ENCODE measurements around the gene RPS19. TPM values are rescaled to one million over a fixed set of nuclear protein-coding genes. Genes with fewer than 3 reads are reported as not detected.

The RPS19 gene
- total RNA-seq, 1 experiment from 2014 or later: 1,830 TPM

GRCh38 chr19:41811036-41811435, 49.0 kb upstream of the RPS19 start:
- no peaks in the 10 kb centered on the region for H3K36me3 ChIP-seq (ENCODE audit: low read depth, low read length)
- no peak overlapping the region for H3K27ac ChIP-seq (ENCODE audit: low read length)
- intact Hi-C loops (cut with micrococcal nuclease): no loop called here
- no TSS peak for BruUV-seq (replicated peaks)
- H2AFZ ChIP-seq (ENCODE audit: low read length): no peak overlapping the region
- H3K9ac ChIP-seq (ENCODE audit: low read length): no peak overlapping the region
- no peaks in the 10 kb centered on the region for H3K9me3 ChIP-seq (ENCODE audit: low read length)
- no peak for DNase-seq
- no peak for ATAC-seq
- H3K4me1 ChIP-seq (ENCODE audit: insufficient read depth, low read length): no peaks in the 10 kb centered on the region
- TF ChIP-seq CTCF (conservative IDR thresholded peaks at IDR 0.05; ENCODE audit: low read depth, low read length) (no peak), EZH2 (IDR thresholded peaks at IDR 0.05; ENCODE audit: low read length, unreplicated experiment) (no peak), EZH2phosphoT487 (IDR thresholded peaks at IDR 0.05; ENCODE audit: borderline replicate concordance, low read length) (no peak)
- no peaks in the 10 kb centered on the region for H4K20me1 ChIP-seq (ENCODE audit: low read length)
- ChIA-PET CTCF (no interaction called here), POLR2A (ENCODE audit: unreplicated experiment) (no interaction called here)
- H3K4me3 ChIP-seq (ENCODE audit: low read length): no peak overlapping the region
- no peaks in the 10 kb centered on the region for H3K79me2 ChIP-seq (ENCODE audit: low read length)
- H3K27me3 ChIP-seq (ENCODE audit: low read length): no peaks in the 10 kb centered on the region
- no peaks in the 10 kb centered on the region for H3K9me2 ChIP-seq (replicated peaks; ENCODE audit: low read length)
- H3F3A ChIP-seq (ENCODE audit: low read length, unreplicated experiment): no peaks in the 10 kb centered on the region
- H3K4me2 ChIP-seq (ENCODE audit: low read length): no peak overlapping the region

DNA sequence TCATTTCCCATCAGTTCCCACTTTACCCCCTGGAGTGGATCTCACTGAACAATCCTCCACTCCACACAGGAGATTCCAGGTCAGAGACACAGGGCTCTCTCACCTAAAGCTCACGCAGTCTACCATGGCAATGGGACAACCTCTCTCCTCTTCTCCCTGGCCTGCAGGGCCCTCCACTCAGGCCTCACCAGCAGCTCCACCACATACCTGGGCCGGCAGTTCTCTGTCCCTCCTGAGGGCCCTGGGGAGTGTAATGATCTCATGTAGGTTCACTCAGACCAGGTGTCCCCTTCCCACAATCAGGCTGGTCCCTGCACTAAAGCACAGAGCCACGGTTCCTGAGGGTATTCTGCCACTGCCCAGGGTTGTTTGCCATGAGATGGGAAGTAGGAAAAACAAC, 48.1 kb upstream of the RPS19 start:
- POLR2A ChIA-PET (ENCODE audit: unreplicated experiment): no interaction called here
- Histone ChIP-seq H3K4me1 (ENCODE audit: insufficient read depth, low read length) (no peaks in the 10 kb centered on the region), H3K79me2 (ENCODE audit: low read length) (no peaks in the 10 kb centered on the region), H3K9me3 (ENCODE audit: low read length) (no peaks in the 10 kb centered on the region), H3K4me3 (ENCODE audit: low read length) (no peak overlapping the region), H4K20me1 (ENCODE audit: low read length) (no peaks in the 10 kb centered on the region), H3K27me3 (ENCODE audit: low read length) (no peaks in the 10 kb centered on the region), H2AFZ (ENCODE audit: low read length) (no peak overlapping the region), H3K36me3 (ENCODE audit: low read depth, low read length) (no peaks in the 10 kb centered on the region), H3K4me2 (ENCODE audit: low read length) (no peak overlapping the region), H3K9me2 (replicated peaks; ENCODE audit: low read length) (no peaks in the 10 kb centered on the region), H3K27ac (ENCODE audit: low read length) (no peak overlapping the region), H3K9ac (ENCODE audit: low read length) (no peak overlapping the region), H3F3A (ENCODE audit: low read length, unreplicated experiment) (no peaks in the 10 kb centered on the region)
- no peak for ATAC-seq
- no TSS peak for BruUV-seq (replicated peaks)
- CTCF ChIA-PET: no interaction called here
- DNase-seq: no peak
- TF ChIP-seq CTCF (conservative IDR thresholded peaks at IDR 0.05; ENCODE audit: low read depth, low read length) (no peak), EZH2 (IDR thresholded peaks at IDR 0.05; ENCODE audit: low read length, unreplicated experiment) (no peak), EZH2phosphoT487 (IDR thresholded peaks at IDR 0.05; ENCODE audit: borderline replicate concordance, low read length) (no peak)
- intact Hi-C loops (cut with micrococcal nuclease): no loop called here

GRCh38 chr19:41813911-41814310, 46.1 kb upstream of the RPS19 start:
- H3K79me2 ChIP-seq (ENCODE audit: low read length): no peaks in the 10 kb centered on the region
- no peaks in the 10 kb centered on the region for H3K27me3 ChIP-seq (ENCODE audit: low read length)
- H3K4me3 ChIP-seq (ENCODE audit: low read length): no peak overlapping the region
- H3K36me3 ChIP-seq (ENCODE audit: low read depth, low read length): no peaks in the 10 kb centered on the region
- H3K4me2 ChIP-seq (ENCODE audit: low read length): no peak overlapping the region
- H3K4me1 ChIP-seq (ENCODE audit: insufficient read depth, low read length): no peaks in the 10 kb centered on the region
- ATAC-seq: no peak
- H4K20me1 ChIP-seq (ENCODE audit: low read length): no peaks in the 10 kb centered on the region
- H3F3A ChIP-seq (ENCODE audit: low read length, unreplicated experiment): no peaks in the 10 kb centered on the region
- H2AFZ ChIP-seq (ENCODE audit: low read length): no peak overlapping the region
- no peaks in the 10 kb centered on the region for H3K9me2 ChIP-seq (replicated peaks; ENCODE audit: low read length)
- H3K9me3 ChIP-seq (ENCODE audit: low read length): no peaks in the 10 kb centered on the region
- no peak for DNase-seq
- ChIA-PET POLR2A (ENCODE audit: unreplicated experiment) (no interaction called here), CTCF (no interaction called here)
- TF ChIP-seq EZH2phosphoT487 (IDR thresholded peaks at IDR 0.05; ENCODE audit: borderline replicate concordance, low read length) (no peak), CTCF (conservative IDR thresholded peaks at IDR 0.05; ENCODE audit: low read depth, low read length) (no peak), EZH2 (IDR thresholded peaks at IDR 0.05; ENCODE audit: low read length, unreplicated experiment) (no peak)
- no peak overlapping the region for H3K9ac ChIP-seq (ENCODE audit: low read length)
- intact Hi-C loops (cut with micrococcal nuclease): no loop called here
- H3K27ac ChIP-seq (ENCODE audit: low read length): no peak overlapping the region
- no TSS peak for BruUV-seq (replicated peaks)

Data from PC-3 (cell line).